Motor neuron (in vitro differentiated cells): ENCODE data around the gene KCND3. TPM values are rescaled to one million over a fixed set of nuclear protein-coding genes. Genes with fewer than 3 reads are reported as not detected.

Source experiments
- ATAC-seq, 8 experiments: fragments of 200-7000 bp; cut with Tn5 transposase; replicated peaks in 6 of 8; 2 replicates each; pipeline ENCODE4 v1.8.0; 2021; ENCODE audit warnings: mild to moderate bottlenecking in 8 of 8, moderate library complexity in 8 of 8
- H3K27ac ChIP-seq, 2 donors: fragments of 250-450 bp; sonication (Bioruptor Pico); 2 replicates each; pipeline ENCODE4 v1.9.0; 2021; ENCODE audit warnings: antibody characterized with exemption in 2 of 2, mild to moderate bottlenecking in 2 of 2, moderate library complexity in 1 of 2
- H3K4me1 ChIP-seq, 2 donors: fragments of 250-450 bp; sonication (Bioruptor Pico); replicated peaks in 1 of 2; 2 replicates each; pipeline ENCODE4 v1.6.1; 2021; ENCODE audit warnings: antibody characterized with exemption in 2 of 2, mild to moderate bottlenecking in 2 of 2, moderate library complexity in 1 of 2
- H3K4me3 ChIP-seq, 5 donors: fragments of 250-450 bp; sonication (Bioruptor Pico); 2 replicates each; pipeline ENCODE4 v1.9.0; 2021; ENCODE audit warnings: antibody characterized with exemption in 5 of 5, mild to moderate bottlenecking in 5 of 5, moderate library complexity in 4 of 5
- WGBS, 10 experiments: fragments of 450-650 bp; shearing (Covaris generic); methylation state at CpG; one replicate each; pipeline ENCODE4 v1.0.0; 2022; 5-methylcytosine and 5-hydroxymethylcytosine counted together
- in situ Hi-C, 9 experiments: fragments of 400-800 bp; cut with MboI; loops; one replicate each; pipeline ENCODE4 v1.15.0; 2021; ENCODE audit warnings: low sequenced_read_pairs in 9 of 9, low pct_unique_long_range_greater_than_20kb in 2 of 9; ENCODE audit not compliant: unreplicated experiment in 9 of 9
- total RNA-seq, 8 experiments: library from RNA; unstranded; fragments of 300-600 nt; gene quantifications; 2 replicates each; pipeline versions ENCODE4 v1.2.3 to v1.2.4, GENCODE V29; 2022

Gene KCND3
- total RNA-seq, 8 experiments from 2014 or later = 1.3 to 31.5 (median 2.6) TPM

- no peak for ATAC-seq
- Histone ChIP-seq H3K27ac (no peak overlapping the region), H3K4me3 (no peak overlapping the region), H3K4me1 (peaks cover 5 to 16% of the 10 kb centered on the region in 2 donors)
- WGBS, 10 experiments = 0 to 100% (median 45%) methylated on average over 1 to 5 of the region's 5 CpGs; no CpG with 5 or more reads in 2 of the 10 experiments
- in situ Hi-C loops = no loop called here
Measured at GRCh38 chr1:111965781-111966443, 23.6 kb downstream of the KCND3 start.

DNA sequence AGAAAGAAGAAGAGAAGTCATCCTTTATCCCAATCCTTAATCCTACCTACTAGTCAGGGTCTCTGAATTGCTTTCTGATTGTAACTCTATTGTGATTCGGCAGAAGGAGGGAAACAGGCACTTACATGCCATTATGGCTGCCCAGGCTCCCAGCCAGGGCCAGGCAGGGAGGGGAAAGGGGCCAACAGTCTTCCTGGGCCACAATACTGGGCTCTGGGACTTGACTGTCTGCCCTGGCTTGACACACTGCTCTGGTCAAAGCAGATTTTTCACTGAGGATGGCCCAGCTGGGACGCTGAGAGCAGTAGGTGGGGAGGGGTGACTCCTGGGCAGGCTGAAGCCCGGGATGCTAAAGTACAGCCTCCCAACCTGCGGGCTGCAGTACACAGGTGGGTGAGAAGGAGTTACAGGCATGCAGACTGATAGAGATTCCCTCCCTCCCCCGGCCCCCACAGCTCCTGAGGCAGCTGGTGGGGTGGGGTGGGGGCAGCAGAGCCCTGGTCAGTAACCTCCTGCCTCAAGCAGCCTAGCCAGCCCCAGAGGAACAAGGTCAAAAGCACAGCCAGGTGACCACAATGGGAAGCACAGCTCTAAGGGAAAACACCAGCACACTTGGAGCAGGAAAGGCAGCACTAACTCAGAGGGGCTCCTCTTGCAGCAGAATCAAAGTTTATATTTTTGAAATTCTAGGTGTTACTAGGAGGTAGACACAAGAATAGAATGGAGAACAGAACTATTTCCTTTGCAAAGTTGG, 25.3 kb downstream of the KCND3 start:
- Histone ChIP-seq H3K27ac (no peak overlapping the region), H3K4me3 (no peak overlapping the region), H3K4me1 (peaks cover 7 to 20% of the 10 kb centered on the region in 2 donors)
- in situ Hi-C loops = no loop called here
- 17 to 40% (median 25%) methylated on average over 1 to 4 of the region's 5 CpGs; no CpG with 5 or more reads in 5 of the 10 experiments for WGBS, 10 experiments
- peak in 5 of 8 experiments; percentile 11 to 50 (median 35) for ATAC-seq

DNA sequence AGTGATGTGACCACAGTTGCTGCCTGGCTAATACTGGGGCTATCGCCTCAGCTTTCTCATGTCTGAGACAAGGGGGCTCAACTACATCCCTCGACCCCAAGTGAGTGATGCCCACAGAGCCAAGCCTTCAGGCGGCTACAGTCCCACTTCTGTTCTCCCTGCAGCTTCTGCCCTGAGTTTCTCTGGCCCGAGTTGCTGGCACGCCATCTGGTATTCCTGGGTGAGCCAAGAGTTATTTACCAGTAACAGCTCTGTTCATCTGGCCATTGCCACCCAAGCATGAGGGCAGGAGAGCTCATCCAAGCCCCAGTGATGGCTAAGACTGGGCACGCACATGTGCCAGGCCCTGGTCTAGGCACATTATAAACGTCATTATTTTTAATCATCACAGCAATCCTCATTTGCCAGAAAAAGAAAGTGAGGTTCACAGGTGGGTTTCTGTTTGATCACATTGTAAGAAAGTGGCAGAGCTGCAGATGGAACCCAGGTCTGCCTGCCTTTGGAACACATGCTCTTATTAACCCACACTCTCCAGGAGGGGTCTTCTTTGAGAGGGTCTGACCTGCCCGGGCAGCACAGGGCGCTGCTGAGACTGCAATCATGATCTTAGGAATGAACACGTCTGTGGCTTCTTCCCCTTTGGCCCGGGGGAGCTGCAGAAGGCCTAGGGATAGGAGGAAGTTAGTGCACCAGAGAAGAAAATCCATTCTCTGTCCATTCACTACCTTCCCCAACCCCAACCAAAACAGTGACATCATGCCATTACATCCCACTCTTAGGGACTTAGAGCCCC, 27.5 kb downstream of the KCND3 start:
- WGBS, 10 experiments = 6 to 100% (median 65%) methylated on average over 1 to 9 of the region's 11 CpGs; no CpG with 5 or more reads in 2 of the 10 experiments
- H3K4me1 ChIP-seq = peaks cover 25 to 35% of the 10 kb centered on the region in 2 donors
- in situ Hi-C loops = no loop called here
- no peak overlapping the region for H3K4me3 ChIP-seq
- no peak overlapping the region for H3K27ac ChIP-seq
- no peak for ATAC-seq

- WGBS, 10 experiments = 0 to 82% (median 66%) methylated on average over 1 to 7 of the region's 8 CpGs; no CpG with 5 or more reads in 2 of the 10 experiments
- in situ Hi-C loops = no loop called here
- Histone ChIP-seq H3K4me1 (peaks cover 33 to 42% of the 10 kb centered on the region in 2 donors), H3K27ac (no peak overlapping the region), H3K4me3 (no peak overlapping the region)
- peak in 2 of 8 experiments; percentile 51 to 74 for ATAC-seq
Measured at GRCh38 chr1:111961016-111961415, 28.5 kb downstream of the KCND3 start.

DNA sequence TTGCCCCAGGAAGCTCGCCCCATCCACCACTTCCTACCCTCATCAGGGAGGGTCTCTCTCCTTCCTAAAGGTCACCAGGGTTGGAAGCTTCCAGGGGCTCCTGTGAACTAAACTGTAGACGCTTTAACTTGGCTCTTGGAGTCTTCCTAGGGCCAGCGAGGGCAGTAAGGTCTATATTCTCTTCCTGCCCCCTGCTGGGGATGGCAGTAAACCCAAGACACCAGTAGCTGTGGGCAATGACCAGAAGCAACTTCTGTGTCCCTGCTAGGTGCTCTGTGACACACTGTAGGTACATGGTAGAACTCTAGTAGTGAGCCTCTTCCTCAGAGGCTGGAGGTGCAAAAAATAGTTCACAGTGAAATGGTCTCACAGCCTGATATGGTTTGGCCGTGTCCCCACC, 30.0 kb downstream of the KCND3 start:
- 0 to 100% (median 74%) methylated on average over 1 to 3 of the region's 4 CpGs; no CpG with 5 or more reads in 2 of the 10 experiments for WGBS, 10 experiments
- no peak overlapping the region for H3K4me3 ChIP-seq
- H3K4me1 ChIP-seq = peaks cover 40 to 45% of the 10 kb centered on the region in 2 donors
- in situ Hi-C loops = no loop called here
- H3K27ac ChIP-seq = no peak overlapping the region
- ATAC-seq = no peak

GRCh38 chr1:111958851-111959250, 30.6 kb downstream of the KCND3 start:
- no peak overlapping the region for H3K27ac ChIP-seq
- 0 to 100% (median 73%) methylated on average over 1 to 6 of the region's 6 CpGs; no CpG with 5 or more reads in 4 of the 10 experiments for WGBS, 10 experiments
- ATAC-seq = peak in 7 of 8 experiments; percentile 34 to 61 (median 49)
- in situ Hi-C loops = no loop called here
- peaks cover 36 to 39% of the 10 kb centered on the region in 2 donors for H3K4me1 ChIP-seq
- no peak overlapping the region for H3K4me3 ChIP-seq

DNA sequence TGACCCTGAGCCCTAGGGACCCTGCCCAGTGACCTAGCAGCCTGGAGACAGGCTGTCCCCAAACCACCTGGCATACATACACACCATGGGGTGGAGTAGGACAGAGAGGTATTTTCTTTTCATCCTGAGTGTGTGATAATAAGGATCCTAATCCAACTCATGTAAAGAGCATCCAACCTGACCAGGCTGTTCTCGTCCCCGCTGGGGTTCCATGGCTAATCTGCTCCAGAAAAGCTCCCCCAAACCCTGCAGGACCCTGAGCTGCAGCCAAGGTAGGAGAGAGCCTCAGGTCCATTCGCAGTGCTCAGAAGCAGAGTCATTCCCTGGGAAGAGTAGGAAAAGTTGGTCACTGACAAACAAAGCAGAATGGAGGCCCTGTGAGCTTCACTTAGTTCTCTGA, 31.4 kb downstream of the KCND3 start:
- H3K27ac ChIP-seq = no peak overlapping the region
- no peak overlapping the region for H3K4me3 ChIP-seq
- in situ Hi-C loops = no loop called here
- WGBS, 10 experiments = 14 to 91% (median 76%) methylated on average over 1 to 3 of the region's 3 CpGs; no CpG with 5 or more reads in 6 of the 10 experiments
- ATAC-seq = no peak
- peaks cover 35 to 36% of the 10 kb centered on the region in 2 donors for H3K4me1 ChIP-seq

DNA sequence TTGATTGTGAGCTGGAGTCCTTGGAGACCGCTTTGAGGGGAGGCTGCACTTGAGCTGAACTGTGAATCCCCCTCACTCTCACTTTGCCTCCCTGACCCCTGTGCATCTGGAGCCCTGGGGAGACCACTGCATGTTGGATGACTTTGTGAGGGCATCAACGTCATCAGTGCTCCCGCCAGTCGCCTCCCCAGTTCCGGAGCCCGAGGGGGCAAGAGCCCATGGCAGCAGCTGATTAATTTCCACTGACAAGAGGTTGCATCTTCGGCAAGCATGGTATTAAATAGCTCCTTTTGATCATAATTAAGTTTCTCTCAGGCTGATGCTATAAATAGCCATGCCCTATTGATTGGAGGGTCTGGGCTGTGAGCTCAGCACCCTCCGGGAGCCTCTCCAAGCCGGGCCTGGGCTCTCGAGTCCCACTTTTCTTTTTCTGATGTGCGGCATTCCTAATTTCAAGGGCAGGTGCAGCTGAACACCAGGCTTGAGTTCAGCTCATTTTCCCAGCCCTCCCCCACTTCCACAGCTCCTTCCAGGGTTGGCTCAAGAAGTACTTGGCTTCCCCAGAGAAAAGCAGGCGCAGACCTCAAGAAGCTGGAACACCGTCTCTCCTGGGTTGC, 33.2 kb downstream of the KCND3 start:
- peak in 5 of 8 experiments; percentile 78 to 92 (median 89) for ATAC-seq
- Histone ChIP-seq H3K27ac (peak overlapping the region; percentile 14 to 64), H3K4me1 (peaks cover 35 to 36% of the 10 kb centered on the region in 2 donors), H3K4me3 (no peak overlapping the region)
- in situ Hi-C loops = no loop called here
- 44 to 84% (median 69%) methylated on average over 1 to 12 of the region's 13 CpGs; no CpG with 5 or more reads in 2 of the 10 experiments for WGBS, 10 experiments

- H3K27ac ChIP-seq = peak overlapping the region in 1 of 2 donors; percentile 64
- in situ Hi-C loops = no loop called here
- H3K4me1 ChIP-seq = peaks cover 35 to 36% of the 10 kb centered on the region in 2 donors
- ATAC-seq = no peak
- H3K4me3 ChIP-seq = no peak overlapping the region
- WGBS, 10 experiments = 0 to 100% (median 62%) methylated on average over 1 to 6 of the region's 6 CpGs
Measured at GRCh38 chr1:111955755-111956154, 33.7 kb downstream of the KCND3 start.

GRCh38 chr1:111953797-111954196, 35.7 kb downstream of the KCND3 start:
- in situ Hi-C loops = no loop called here
- H3K4me3 ChIP-seq = no peak overlapping the region
- no peak overlapping the region for H3K27ac ChIP-seq
- ATAC-seq = peak in 1 of 8 experiments; percentile 4
- peaks cover 33 to 34% of the 10 kb centered on the region in 2 donors for H3K4me1 ChIP-seq
- 0 to 83% (median 60%) methylated on average over 1 to 4 of the region's 5 CpGs; no CpG with 5 or more reads in 3 of the 10 experiments for WGBS, 10 experiments

GRCh38 chr1:111952125-111952657, 37.3 kb downstream of the KCND3 start:
- H3K4me1 ChIP-seq = peaks cover 30 to 33% of the 10 kb centered on the region in 2 donors
- in situ Hi-C loops = no loop called here
- ATAC-seq = peak in 2 of 8 experiments; percentile 42 to 60
- 25 to 84% (median 60%) methylated on average over 1 to 4 of the region's 4 CpGs; no CpG with 5 or more reads in 5 of the 10 experiments for WGBS, 10 experiments
- no peak overlapping the region for H3K4me3 ChIP-seq
- H3K27ac ChIP-seq = no peak overlapping the region
